DLD1 (cell line): ENCODE measurements around the gene FTO.

ENCODE experiments used
- in situ Hi-C: cut with HindIII; loops from 2 replicates; pipeline ENCODE4 v1.10.0; 2017; ENCODE audit warnings: low sequenced_read_pairs

FTO gene

GRCh38 chr16:53953336-53953735 is 249.4 kb downstream of the FTO start:
- in situ Hi-C loops = no loop called here

- in situ Hi-C loops = no loop called here
Measured at GRCh38 chr16:53955221-53955875, 251.4 kb downstream of the FTO start.

- in situ Hi-C loops = no loop called here
Measured at GRCh38 chr16:53958341-53958880, 254.5 kb downstream of the FTO start.

GRCh38 chr16:53960050-53960812 is 256.3 kb downstream of the FTO start:
- in situ Hi-C loops = no loop called here

- in situ Hi-C loops = no loop called here
Measured at GRCh38 chr16:53960954-53961616, 257.1 kb downstream of the FTO start.

GRCh38 chr16:53962041-53962440 is 258.1 kb downstream of the FTO start:
- in situ Hi-C loops = no loop called here

GRCh38 chr16:53964145-53964790 is 260.3 kb downstream of the FTO start:
- in situ Hi-C loops = no loop called here

GRCh38 chr16:53966821-53967571 is 263.0 kb downstream of the FTO start:
- in situ Hi-C loops = no loop called here

- in situ Hi-C loops = no loop called here
Measured at GRCh38 chr16:53967572-53967971, 263.6 kb downstream of the FTO start.

GRCh38 chr16:53968454-53968853 is 264.5 kb downstream of the FTO start:
- in situ Hi-C loops = no loop called here

- in situ Hi-C loops = no loop called here
Measured at GRCh38 chr16:53968896-53969295, 264.9 kb downstream of the FTO start.

- in situ Hi-C loops = no loop called here
Measured at GRCh38 chr16:53971616-53972015, 267.7 kb downstream of the FTO start.

- in situ Hi-C loops = no loop called here
Measured at GRCh38 chr16:53973021-53973420, 269.1 kb downstream of the FTO start.

- in situ Hi-C loops = no loop called here
Measured at GRCh38 chr16:53974484-53975080, 270.6 kb downstream of the FTO start.

- in situ Hi-C loops = no loop called here
Measured at GRCh38 chr16:53980675-53981074, 276.7 kb downstream of the FTO start.

- in situ Hi-C loops = no loop called here
Measured at GRCh38 chr16:53982631-53983042, 278.7 kb downstream of the FTO start.

GRCh38 chr16:53984936-53985335 is 281.0 kb downstream of the FTO start:
- in situ Hi-C loops = no loop called here

- in situ Hi-C loops = no loop called here
Measured at GRCh38 chr16:53985861-53986260, 281.9 kb downstream of the FTO start.

GRCh38 chr16:53986793-53987192 is 282.8 kb downstream of the FTO start:
- in situ Hi-C loops = no loop called here

- in situ Hi-C loops = no loop called here
Measured at GRCh38 chr16:53988136-53988535, 284.2 kb downstream of the FTO start.
